Activated CD4-positive, alpha-beta T cell treated with anti-CD3 and anti-CD28 coated beads, Interleukin-2, Interleukin-4, amounts not matched to agents 100 ng/mL and 50 ng/mL, durations not matched to agents 16 hours and 8 hours (primary cell): Measurements from ENCODE around the gene RPL22L1.
"Not testable (repeated sequence)": the region's sequence is repeated elsewhere in the genome, so short reads cannot be mapped to it uniquely, and the experiment has no call there.

ENCODE experiments used
- DNase-seq: peaks from one replicate; pipeline ENCODE4 v3.0.0-alpha.2; 2020; ENCODE audit warnings: low spot score

Gene RPL22L1

GRCh38 chr3:170878688-170879087 is 8.7 kb upstream of the RPL22L1 start:
- DNase-seq = not testable (repeated sequence)

DNA sequence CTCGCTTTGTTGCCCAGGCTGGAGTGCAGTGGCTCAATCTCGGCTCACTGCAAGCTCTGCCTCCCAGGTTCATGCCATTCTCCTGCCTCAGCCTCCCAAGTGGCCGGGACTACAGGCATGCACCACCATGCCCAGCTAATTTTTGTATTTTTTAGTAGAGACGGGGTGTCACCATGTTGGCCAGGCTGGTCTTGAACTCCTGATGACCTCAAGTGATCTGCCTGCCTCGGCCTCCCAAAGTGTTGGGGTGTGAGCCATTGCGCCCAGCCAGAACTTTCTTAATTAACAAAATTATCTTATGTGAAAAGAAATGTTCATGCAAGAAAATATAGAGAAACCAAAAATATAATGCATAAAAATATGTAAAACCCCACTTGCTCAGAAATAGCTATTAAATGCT is 7.3 kb upstream of the RPL22L1 start:
- DNase-seq = not testable (repeated sequence)

DNA sequence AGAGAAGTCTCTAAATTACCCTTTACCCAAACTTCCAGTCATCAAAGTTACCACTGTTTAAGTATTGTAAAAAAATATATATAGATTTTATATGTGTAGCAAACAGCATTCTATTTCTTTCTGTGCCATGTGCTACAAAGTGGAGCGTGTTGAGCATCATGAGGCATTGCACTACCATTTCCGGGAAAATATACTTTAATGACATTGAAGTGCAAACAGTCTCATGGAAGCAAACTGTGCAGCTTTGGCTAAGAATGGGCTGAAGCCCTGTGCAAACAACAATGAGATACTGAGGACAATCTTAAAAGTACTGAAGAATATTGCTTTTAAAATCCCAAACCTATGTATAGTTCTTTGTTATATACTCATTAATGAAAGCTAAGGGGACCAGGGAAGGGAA is 6.5 kb upstream of the RPL22L1 start:
- no peak for DNase-seq

DNA sequence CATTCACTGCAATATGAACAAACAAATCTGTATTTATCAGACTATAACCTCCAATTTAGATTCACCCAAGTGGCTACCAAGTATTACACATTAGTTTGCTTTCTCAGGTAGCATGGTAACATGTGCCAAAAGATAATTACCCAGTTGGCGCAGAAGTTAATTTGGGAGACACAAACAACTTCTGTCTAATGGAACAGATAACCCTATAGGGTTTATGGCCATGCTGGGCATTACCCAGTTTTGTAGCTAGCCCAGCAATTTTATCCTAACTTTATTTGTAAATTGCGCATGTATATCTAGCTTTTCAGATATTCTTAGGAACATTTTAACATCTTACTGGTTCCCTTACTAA is 780 bp downstream of the RPL22L1 start:
- no peak for DNase-seq

DNA sequence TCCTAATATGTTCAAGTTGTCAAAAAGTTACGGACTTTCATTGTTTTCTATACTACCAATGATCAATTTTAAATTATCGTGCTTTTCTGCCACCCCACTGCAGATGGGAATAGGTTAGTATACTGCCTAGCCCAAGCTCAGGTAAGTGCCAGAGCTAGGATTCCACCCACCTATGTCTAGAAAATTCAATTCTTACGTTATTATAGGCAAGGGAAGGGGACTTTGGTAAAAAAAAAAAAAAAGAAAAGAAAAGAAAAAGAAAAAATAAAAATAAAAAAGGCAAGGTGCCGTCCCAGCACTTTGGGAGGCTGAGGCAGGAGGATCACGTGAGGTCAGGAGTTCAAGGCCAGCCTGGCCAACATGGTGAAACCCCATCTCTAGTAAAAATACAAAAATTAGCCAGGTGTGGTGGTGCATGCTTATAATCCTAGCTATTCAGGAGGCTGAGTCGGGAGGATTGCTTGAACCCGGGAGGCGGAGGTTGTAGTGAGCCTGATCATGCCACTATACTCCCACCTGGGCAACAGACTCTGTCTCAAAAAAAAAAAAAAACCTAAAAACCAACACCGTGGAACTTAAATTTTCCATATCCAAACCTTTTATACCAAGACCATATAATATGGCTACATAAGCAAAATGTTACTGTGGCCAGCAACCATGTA is 1.3 kb downstream of the RPL22L1 start:
- no peak for DNase-seq

- DNase-seq = no peak
These were observed 2.7 kb downstream of the RPL22L1 start for GRCh38 chr3:170867143-170867937.

- no peak for DNase-seq
These were observed 3.5 kb downstream of the RPL22L1 start for GRCh38 chr3:170866499-170866898.

GRCh38 chr3:170865209-170866094 is 4.5 kb downstream of the RPL22L1 start:
- DNase-seq = no peak

DNA sequence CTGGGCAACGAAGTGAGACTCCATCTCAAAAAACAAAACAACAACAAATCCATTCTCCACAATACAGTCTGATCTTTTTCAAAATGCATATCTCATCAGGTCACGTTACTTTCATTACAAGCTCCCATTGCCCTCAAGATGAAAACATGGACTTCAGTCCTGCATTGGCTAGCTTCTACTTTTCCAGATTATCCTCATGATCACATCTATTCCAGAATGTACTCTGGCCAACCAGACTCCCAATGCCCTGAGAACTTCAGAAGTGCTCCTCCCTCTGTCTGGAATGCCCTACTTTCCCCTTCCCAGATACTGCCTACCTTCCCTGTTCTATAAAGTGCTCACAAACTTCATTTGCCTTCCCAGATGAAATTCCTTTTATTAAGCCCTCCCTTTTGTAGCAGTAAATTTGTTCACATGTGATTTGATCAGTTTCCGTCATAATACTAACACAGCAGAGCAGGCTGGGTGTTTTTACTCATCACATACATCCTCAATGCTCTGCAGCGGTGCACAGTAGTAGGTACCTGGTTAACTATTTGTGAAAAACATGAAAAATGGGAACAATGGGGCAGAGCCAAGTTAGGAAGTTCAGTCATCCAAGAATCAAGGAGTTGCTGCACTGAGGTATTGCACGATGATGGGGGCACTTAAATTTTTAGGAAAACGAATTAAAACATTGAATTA is 5.3 kb downstream of the RPL22L1 start:
- DNase-seq = no peak

GRCh38 chr3:170863816-170864215 is 6.2 kb downstream of the RPL22L1 start:
- no peak for DNase-seq

DNA sequence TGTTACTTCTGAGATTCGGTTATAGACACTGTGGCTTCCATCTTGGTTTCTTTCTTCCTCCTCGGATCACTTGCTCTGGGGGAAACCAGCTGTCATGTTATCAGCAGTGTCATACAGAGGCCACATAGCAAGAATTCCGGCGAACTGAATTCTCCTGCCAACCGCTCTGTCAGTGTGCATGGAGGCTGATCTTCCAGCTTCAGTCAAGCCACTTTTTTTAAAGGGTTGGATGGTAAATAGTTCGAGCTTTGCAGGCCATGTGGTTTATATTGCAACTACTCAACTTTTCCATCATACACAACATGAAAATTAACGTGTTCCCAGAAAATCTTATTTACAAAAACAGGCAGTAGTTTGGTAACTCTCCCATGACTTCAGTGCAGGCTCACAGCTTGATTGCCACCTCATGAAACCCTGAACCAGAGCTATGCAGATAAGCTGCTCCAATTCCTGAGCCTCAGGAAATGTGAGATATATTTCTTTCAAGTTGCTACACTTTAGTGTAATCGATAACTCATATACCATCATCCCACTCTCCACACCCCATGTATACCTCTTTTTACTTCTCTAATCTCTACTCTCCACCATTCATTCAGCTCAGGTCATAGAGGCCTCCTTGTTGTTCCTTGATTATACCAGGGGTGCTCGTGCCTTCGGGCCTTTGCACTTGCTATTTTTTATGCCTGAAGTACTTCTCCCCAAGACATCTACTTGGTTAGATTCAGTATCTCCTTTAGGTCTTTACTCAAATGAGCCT is 7.2 kb downstream of the RPL22L1 start:
- DNase-seq = no peak

GRCh38 chr3:170858599-170858998 is 11.4 kb downstream of the RPL22L1 start:
- no peak for DNase-seq

- DNase-seq = no peak
These were observed 17.7 kb downstream of the RPL22L1 start for GRCh38 chr3:170852324-170852723.

- DNase-seq = no peak
These were observed 21.6 kb downstream of the RPL22L1 start for GRCh38 chr3:170848292-170848917.

- no peak for DNase-seq
These were observed 25.6 kb downstream of the RPL22L1 start for GRCh38 chr3:170844377-170844776.

- DNase-seq = no peak
These were observed 29.6 kb downstream of the RPL22L1 start for GRCh38 chr3:170840291-170840859.

DNA sequence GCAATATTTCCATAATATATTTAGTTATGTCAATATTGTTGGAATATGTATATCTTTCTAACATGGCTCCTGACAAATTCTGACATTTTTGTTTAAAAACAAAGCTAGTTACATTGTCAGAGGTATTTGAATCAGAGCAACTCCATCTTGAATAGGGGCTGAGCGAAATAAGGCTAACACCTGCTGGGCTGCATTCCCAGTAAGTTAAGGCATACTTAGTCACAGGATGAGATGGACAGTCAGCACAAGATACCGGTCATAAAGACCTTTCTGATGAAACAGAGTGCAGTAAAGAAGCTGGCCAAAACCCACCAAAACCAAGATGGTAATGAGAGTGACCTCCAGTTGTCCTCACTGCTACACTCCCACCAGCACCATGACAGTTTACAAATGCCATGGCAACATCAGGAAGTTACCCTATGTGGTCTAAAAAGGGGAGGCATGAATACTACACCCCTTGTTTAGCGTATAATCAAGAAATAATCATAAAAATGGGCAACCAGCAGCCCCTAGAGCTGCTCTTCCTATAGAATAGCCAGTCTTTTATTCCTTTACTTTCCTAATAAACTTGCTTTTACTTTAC is 30.4 kb downstream of the RPL22L1 start:
- no peak for DNase-seq

GRCh38 chr3:170836491-170836890 is 33.5 kb downstream of the RPL22L1 start:
- DNase-seq = no peak

DNA sequence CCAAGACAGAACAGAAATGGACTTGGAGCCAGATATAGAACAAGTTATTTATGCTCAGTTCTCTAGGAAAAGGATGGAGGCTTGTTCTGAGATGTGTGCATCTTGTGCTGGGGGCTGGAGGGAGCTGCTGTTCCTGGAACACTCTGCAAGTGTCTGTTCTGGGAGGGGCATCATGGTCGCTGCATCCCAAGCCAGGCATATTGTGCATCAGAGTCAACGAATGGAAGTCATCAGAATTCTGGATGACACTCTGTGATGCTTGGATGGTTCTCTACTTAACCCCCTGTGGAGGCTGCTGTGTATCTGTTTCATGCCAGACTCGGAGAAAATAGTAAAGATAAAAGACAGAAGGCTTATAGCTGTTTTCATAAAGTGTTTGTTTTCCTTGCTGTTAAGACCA is 34.7 kb downstream of the RPL22L1 start:
- no peak for DNase-seq

GRCh38 chr3:170830580-170830979 is 39.4 kb downstream of the RPL22L1 start:
- DNase-seq = no peak
